ENCODE results near the gene RHOXF1.
"Not testable (repeated sequence)": the region's sequence is repeated elsewhere in the genome, so short reads cannot be mapped to it uniquely, and the experiment has no call there.

Gene RHOXF1, protein sequence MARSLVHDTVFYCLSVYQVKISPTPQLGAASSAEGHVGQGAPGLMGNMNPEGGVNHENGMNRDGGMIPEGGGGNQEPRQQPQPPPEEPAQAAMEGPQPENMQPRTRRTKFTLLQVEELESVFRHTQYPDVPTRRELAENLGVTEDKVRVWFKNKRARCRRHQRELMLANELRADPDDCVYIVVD

DNA sequence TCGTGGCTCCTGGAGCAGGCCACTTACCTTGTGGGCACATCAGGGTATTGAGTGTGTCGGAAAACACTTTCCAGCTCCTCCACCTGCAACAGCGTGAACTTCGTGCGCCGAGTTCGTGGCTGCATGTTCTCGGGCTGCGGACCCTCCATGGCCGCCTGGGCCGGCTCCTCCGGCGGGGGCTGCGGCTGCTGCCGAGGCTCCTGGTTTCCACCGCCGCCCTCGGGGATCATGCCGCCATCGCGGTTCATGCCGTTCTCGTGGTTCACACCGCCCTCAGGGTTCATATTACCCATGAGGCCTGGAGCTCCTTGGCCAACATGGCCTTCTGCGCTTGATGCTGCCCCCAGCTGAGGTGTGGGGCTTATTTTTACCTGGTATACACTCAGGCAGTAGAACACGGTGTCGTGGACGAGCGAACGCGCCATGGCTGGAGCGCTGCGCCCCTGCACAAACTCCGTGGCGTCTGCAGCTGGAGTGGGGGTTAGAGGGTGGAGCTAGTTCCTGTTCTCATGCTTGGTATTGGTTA, at the start of gene RHOXF1:
Gene RHOXF1 (minus strand): TSS at position 476 of the 526 bp plus-strand sequence. CDS start 51 bp downstream, at position 425.
- H2AFZ ChIP-seq (ENCODE audit: low read length) = no peak within 1 kb of the TSS
- no peaks in the 10 kb centered on the region for H3K4me1 ChIP-seq (ENCODE audit: insufficient read depth, low read length, severe bottlenecking)
- H3K9me3 ChIP-seq (ENCODE audit: low read length) = no peaks in the 10 kb centered on the region
- no peaks in the 10 kb centered on the region for H3K36me3 ChIP-seq (ENCODE audit: insufficient read depth, low read length)
- H4K20me1 ChIP-seq (ENCODE audit: insufficient read depth, low read length) = no peaks in the 10 kb centered on the region
- no peaks in the 10 kb centered on the region for H3F3A ChIP-seq (ENCODE audit: insufficient read depth, low read length)
- no peak within 1 kb of the TSS for H3K9ac ChIP-seq (ENCODE audit: low read length)
- H3K27me3 ChIP-seq (ENCODE audit: insufficient read depth, low read length) = no peaks in the 10 kb centered on the region
- H3K79me2 ChIP-seq (ENCODE audit: insufficient read depth, low read length) = no peaks in the 10 kb centered on the region
- H3K27ac ChIP-seq (ENCODE audit: low read depth, low read length, poor library complexity, severe bottlenecking) = no peak within 1 kb of the TSS
- H3K9me2 ChIP-seq (ENCODE audit: low read depth, low read length) = no peaks in the 10 kb centered on the region
- TF ChIP-seq EZH2 (IDR thresholded peaks at IDR 0.05; ENCODE audit: borderline replicate concordance, low read length) (no peak), CTCF (IDR thresholded peaks at IDR 0.05; ENCODE audit: low read length) (no peak)
- H3K4me3 ChIP-seq (ENCODE audit: low read depth, low read length, poor library complexity, severe bottlenecking) = no peak within 1 kb of the TSS
- no peak within 1 kb of the TSS for H3K4me2 ChIP-seq (ENCODE audit: low read length)

DNA sequence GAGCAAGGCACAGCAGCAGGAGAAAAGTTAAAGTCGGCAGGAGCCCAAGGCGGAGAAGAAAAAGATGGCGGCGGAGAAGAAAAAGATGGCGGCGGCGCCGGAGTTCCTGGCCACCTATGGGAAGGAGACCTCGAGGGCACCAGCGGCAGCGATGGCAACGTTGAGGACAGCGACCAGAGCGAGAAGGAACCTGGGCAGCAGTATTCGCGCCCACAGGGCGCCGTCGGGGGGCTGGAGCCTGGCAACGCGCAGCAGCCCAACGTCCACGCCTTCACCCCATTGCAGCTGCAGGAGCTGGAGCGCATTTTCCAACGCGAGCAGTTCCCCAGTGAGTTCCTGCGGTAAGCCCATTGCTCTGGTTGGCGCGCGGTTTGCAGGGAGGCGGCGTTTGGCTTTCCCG, 43.4 kb upstream of the RHOXF1 start:
- not testable (repeated sequence) for H3K4me3 ChIP-seq (ENCODE audit: low read depth, low read length, poor library complexity, severe bottlenecking); H3K9ac ChIP-seq (ENCODE audit: low read length)

GRCh38 chrX:120158313-120158712, 42.6 kb upstream of the RHOXF1 start, which contains the start of gene RHOXF2:
Gene RHOXF2, plus strand, starts transcription at chrX:120158613. Its CDS starts 138 bp downstream, at chrX:120158751.
- not testable (repeated sequence) for H3K27ac ChIP-seq (ENCODE audit: low read depth, low read length, poor library complexity, severe bottlenecking); H3K4me3 ChIP-seq (ENCODE audit: low read depth, low read length, poor library complexity, severe bottlenecking); H3K9me3 ChIP-seq (ENCODE audit: low read length); H2AFZ ChIP-seq (ENCODE audit: low read length); H3K36me3 ChIP-seq (ENCODE audit: insufficient read depth, low read length); H4K20me1 ChIP-seq (ENCODE audit: insufficient read depth, low read length); H3K9me2 ChIP-seq (ENCODE audit: low read depth, low read length); H3K79me2 ChIP-seq (ENCODE audit: insufficient read depth, low read length); H3K4me2 ChIP-seq (ENCODE audit: low read length); H3K27me3 ChIP-seq (ENCODE audit: insufficient read depth, low read length); H3K9ac ChIP-seq (ENCODE audit: low read length); H3F3A ChIP-seq (ENCODE audit: insufficient read depth, low read length); H3K4me1 ChIP-seq (ENCODE audit: insufficient read depth, low read length, severe bottlenecking)

More for the DNA sequence above, 43.4 kb upstream of the RHOXF1 start:
- not testable (repeated sequence) for H3K27ac ChIP-seq (ENCODE audit: low read depth, low read length, poor library complexity, severe bottlenecking); H3K4me2 ChIP-seq (ENCODE audit: low read length); H2AFZ ChIP-seq (ENCODE audit: low read length); H3K27me3 ChIP-seq (ENCODE audit: insufficient read depth, low read length); H4K20me1 ChIP-seq (ENCODE audit: insufficient read depth, low read length); H3K9me3 ChIP-seq (ENCODE audit: low read length); H3K4me1 ChIP-seq (ENCODE audit: insufficient read depth, low read length, severe bottlenecking); H3K36me3 ChIP-seq (ENCODE audit: insufficient read depth, low read length); H3K79me2 ChIP-seq (ENCODE audit: insufficient read depth, low read length); H3F3A ChIP-seq (ENCODE audit: insufficient read depth, low read length); H3K9me2 ChIP-seq (ENCODE audit: low read depth, low read length)

DNA sequence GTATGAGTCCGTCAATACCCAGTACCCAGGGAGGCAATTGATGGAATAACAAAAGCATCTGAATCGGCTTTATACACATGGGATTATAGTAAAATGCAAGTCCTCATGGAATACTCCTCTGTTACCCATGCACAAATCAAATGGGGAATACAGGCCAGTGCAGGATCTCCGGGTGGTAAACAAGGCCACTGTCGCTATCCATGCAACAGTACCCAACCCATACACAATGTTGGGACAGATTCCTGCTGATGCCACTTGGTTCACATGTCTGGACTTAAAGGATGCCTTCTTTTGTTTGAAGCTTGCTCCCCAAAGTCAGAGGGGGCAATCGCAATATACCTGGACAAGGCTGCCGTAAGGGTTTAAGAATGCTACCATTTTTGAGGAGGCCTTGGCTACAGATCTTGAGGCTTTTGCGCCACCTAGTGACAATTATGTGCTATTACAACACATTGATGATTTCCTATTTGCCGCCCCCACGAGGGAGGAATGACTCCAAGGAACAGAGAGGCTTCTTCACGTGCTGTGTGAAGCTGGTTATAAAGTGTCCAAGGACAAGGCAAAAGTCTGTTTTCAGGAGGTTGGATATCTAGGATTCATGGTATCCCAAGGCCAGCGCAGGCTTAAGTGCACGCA, 34.5 kb upstream of the RHOXF1 start:
- not testable (repeated sequence) for H3K9me2 ChIP-seq (ENCODE audit: low read depth, low read length); H3K27me3 ChIP-seq (ENCODE audit: insufficient read depth, low read length)

More for the DNA sequence above, 34.5 kb upstream of the RHOXF1 start:
- not testable (repeated sequence) for H3K4me3 ChIP-seq (ENCODE audit: low read depth, low read length, poor library complexity, severe bottlenecking); H3K4me2 ChIP-seq (ENCODE audit: low read length); H2AFZ ChIP-seq (ENCODE audit: low read length); H3K36me3 ChIP-seq (ENCODE audit: insufficient read depth, low read length); H3F3A ChIP-seq (ENCODE audit: insufficient read depth, low read length); H3K9ac ChIP-seq (ENCODE audit: low read length); H3K27ac ChIP-seq (ENCODE audit: low read depth, low read length, poor library complexity, severe bottlenecking); H3K4me1 ChIP-seq (ENCODE audit: insufficient read depth, low read length, severe bottlenecking); H4K20me1 ChIP-seq (ENCODE audit: insufficient read depth, low read length); H3K9me3 ChIP-seq (ENCODE audit: low read length); H3K79me2 ChIP-seq (ENCODE audit: insufficient read depth, low read length)
